Activated CD4-positive, alpha-beta T cell treated with anti-CD3 and anti-CD28 coated beads, Interleukin-2, amount 50 U/mL, for 16 hours (primary cell): ENCODE measurements around the gene DHCR24.
A peak's percentile ranks its signal among the peaks of the same experiment; 100 is the strongest.

Experiments used
- DNase-seq: peaks from one replicate; pipeline ENCODE4 v3.0.0-alpha.2; 2020

Gene DHCR24

GRCh38 chr1:54813485-54814125 is 73.4 kb downstream of the DHCR24 start:
- DNase-seq, result no peak

GRCh38 chr1:54812801-54813484 is 74.1 kb downstream of the DHCR24 start:
- DNase-seq, result no peak

GRCh38 chr1:54811739-54812655 is 75.0 kb downstream of the DHCR24 start:
- no peak for DNase-seq

- no peak for DNase-seq
These were observed 75.9 kb downstream of the DHCR24 start for GRCh38 chr1:54811066-54811465.

- DNase-seq, result peak; percentile 72
These were observed 76.6 kb downstream of the DHCR24 start for GRCh38 chr1:54810153-54810942.

- no peak for DNase-seq
These were observed 77.4 kb downstream of the DHCR24 start for GRCh38 chr1:54809496-54810074.

GRCh38 chr1:54808443-54809207 is 78.4 kb downstream of the DHCR24 start:
- no peak for DNase-seq

GRCh38 chr1:54807756-54808155 is 79.2 kb downstream of the DHCR24 start:
- no peak for DNase-seq

- peak; percentile 56 for DNase-seq
These were observed 79.9 kb downstream of the DHCR24 start for GRCh38 chr1:54806931-54807611.

- DNase-seq, result no peak
These were observed 81.0 kb downstream of the DHCR24 start for GRCh38 chr1:54805981-54806381.

GRCh38 chr1:54805466-54805865 is 81.5 kb downstream of the DHCR24 start:
- no peak for DNase-seq

- peak; percentile 64 for DNase-seq
These were observed 82.4 kb downstream of the DHCR24 start for GRCh38 chr1:54804471-54805132.

- peak; percentile 54 for DNase-seq
These were observed 83.1 kb downstream of the DHCR24 start for GRCh38 chr1:54803761-54804470.

GRCh38 chr1:54800899-54801759 is 85.9 kb downstream of the DHCR24 start, which contains the start of gene TTC22:
TTC22 (minus strand) TSS chr1:54801323; CDS start chr1:54801163, 160 bp downstream.
- DNase-seq, result peak; percentile 78

GRCh38 chr1:54800041-54800898 is 86.7 kb downstream of the DHCR24 start:
- DNase-seq, result no peak
